ENCODE measurements around the gene MPRIP. TPM values are rescaled to one million over a fixed set of nuclear protein-coding genes. Genes with fewer than 3 reads are reported as not detected.

MPRIP gene
- total RNA-seq, 1 donor from 2014 or later, result 392 TPM

- no peak for DNase-seq (ENCODE audit: low spot score)
- no peaks in the 10 kb centered on the region for H3K9me3 Mint-ChIP-seq (ENCODE audit: unreplicated experiment)
- peaks cover 18% of the 10 kb centered on the region for H3K36me3 Mint-ChIP-seq (ENCODE audit: low read depth, unreplicated experiment)
- TF ChIP-seq, protein P1, sequence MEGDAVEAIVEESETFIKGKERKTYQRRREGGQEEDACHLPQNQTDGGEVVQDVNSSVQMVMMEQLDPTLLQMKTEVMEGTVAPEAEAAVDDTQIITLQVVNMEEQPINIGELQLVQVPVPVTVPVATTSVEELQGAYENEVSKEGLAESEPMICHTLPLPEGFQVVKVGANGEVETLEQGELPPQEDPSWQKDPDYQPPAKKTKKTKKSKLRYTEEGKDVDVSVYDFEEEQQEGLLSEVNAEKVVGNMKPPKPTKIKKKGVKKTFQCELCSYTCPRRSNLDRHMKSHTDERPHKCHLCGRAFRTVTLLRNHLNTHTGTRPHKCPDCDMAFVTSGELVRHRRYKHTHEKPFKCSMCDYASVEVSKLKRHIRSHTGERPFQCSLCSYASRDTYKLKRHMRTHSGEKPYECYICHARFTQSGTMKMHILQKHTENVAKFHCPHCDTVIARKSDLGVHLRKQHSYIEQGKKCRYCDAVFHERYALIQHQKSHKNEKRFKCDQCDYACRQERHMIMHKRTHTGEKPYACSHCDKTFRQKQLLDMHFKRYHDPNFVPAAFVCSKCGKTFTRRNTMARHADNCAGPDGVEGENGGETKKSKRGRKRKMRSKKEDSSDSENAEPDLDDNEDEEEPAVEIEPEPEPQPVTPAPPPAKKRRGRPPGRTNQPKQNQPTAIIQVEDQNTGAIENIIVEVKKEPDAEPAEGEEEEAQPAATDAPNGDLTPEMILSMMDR (IDR thresholded peaks at IDR 0.05; ENCODE audit: unreplicated experiment), result no peak
- H3K4me3 Mint-ChIP-seq (ENCODE audit: unreplicated experiment), result no peak overlapping the region
- no peak overlapping the region for H3K27ac Mint-ChIP-seq (ENCODE audit: unreplicated experiment)
- H3K4me1 Mint-ChIP-seq (ENCODE audit: unreplicated experiment), result peaks cover 42% of the 10 kb centered on the region
- H3K27me3 Mint-ChIP-seq (ENCODE audit: unreplicated experiment), result peaks cover 5% of the 10 kb centered on the region
Observed at GRCh38 chr17:17186551-17187505, 144.6 kb downstream of the MPRIP start.

DNA sequence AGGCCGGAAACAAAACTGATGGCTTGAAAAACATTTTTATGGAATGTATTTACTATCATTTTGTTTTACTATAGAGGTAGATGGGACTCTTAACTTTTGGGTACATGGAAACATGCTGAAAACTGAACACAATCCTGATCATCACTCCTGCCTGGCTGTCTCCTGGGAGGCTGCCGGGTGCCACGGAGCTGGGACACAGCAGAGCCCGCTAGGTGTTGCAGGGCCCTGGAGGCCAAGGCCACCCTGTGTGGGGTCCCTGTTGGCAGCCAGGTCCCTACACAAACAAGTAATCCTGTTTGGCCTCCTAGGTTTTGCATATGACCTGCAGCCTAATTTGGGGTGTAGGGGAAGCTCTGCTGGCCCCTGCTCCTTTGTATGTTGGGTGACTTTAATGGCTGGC is 146.3 kb downstream of the MPRIP start:
- DNase-seq (ENCODE audit: low spot score), result no peak
- Mint-ChIP-seq H3K27ac (ENCODE audit: unreplicated experiment) (no peak overlapping the region), H3K4me3 (ENCODE audit: unreplicated experiment) (no peak overlapping the region), H3K36me3 (ENCODE audit: low read depth, unreplicated experiment) (peaks cover 12% of the 10 kb centered on the region), H3K9me3 (ENCODE audit: unreplicated experiment) (no peaks in the 10 kb centered on the region), H3K27me3 (ENCODE audit: unreplicated experiment) (peaks cover 5% of the 10 kb centered on the region), H3K4me1 (ENCODE audit: unreplicated experiment) (peaks cover 38% of the 10 kb centered on the region)
- TF ChIP-seq, protein P1 (IDR thresholded peaks at IDR 0.05; ENCODE audit: unreplicated experiment), result no peak

DNA sequence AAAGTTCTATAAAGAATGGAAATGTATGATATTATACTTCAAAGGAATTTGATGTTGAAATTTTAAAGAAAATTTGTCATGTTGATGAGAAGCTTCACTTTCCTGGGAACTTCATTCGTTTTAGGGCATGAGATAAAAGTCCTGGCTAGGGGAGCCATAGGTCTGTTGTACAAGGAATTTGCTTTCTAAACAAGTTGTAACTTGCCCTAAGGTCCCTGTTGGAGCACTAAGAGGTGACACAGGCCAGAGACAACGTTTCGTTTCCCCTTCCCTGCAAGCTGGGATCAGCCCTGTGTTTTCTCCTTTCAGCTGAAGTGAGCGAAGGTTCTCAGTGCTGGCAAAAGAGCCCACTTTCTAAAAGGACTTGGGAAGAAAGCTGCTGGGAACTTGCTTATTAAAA is 147.3 kb downstream of the MPRIP start:
- H3K27ac Mint-ChIP-seq (ENCODE audit: unreplicated experiment), result no peak overlapping the region

DNA sequence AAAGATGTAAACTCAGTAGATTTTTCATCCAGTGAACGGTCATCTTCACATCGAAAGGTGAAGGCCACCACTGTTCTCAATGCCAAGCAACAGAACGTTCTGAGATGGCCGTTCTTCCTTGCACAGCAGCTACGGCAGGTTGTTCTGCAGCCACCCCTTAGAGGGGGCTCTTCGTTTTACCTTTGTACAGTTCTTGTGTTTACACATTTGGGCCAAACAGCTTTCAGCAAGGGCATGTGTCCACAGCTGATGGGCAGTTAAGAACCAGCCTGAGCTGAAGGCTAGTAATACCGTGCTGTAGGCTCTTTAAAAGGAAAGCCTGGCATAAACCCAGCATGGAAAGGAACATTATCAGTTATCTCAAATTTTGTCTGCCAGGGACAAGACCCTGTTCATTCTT is 147.9 kb downstream of the MPRIP start:
- Mint-ChIP-seq H3K4me3 (ENCODE audit: unreplicated experiment) (no peak overlapping the region), H3K27ac (ENCODE audit: unreplicated experiment) (no peak overlapping the region)
- TF ChIP-seq, protein P1 (IDR thresholded peaks at IDR 0.05; ENCODE audit: unreplicated experiment), result no peak

More for the DNA sequence above, 147.3 kb downstream of the MPRIP start:
- H3K4me3 Mint-ChIP-seq (ENCODE audit: unreplicated experiment), result no peak overlapping the region
- DNase-seq (ENCODE audit: low spot score), result no peak
- peaks cover 30% of the 10 kb centered on the region for H3K4me1 Mint-ChIP-seq (ENCODE audit: unreplicated experiment)
- TF ChIP-seq, protein P1 (IDR thresholded peaks at IDR 0.05; ENCODE audit: unreplicated experiment), result no peak
- H3K9me3 Mint-ChIP-seq (ENCODE audit: unreplicated experiment), result no peaks in the 10 kb centered on the region
- H3K27me3 Mint-ChIP-seq (ENCODE audit: unreplicated experiment), result peaks cover 3% of the 10 kb centered on the region
- peaks cover 12% of the 10 kb centered on the region for H3K36me3 Mint-ChIP-seq (ENCODE audit: low read depth, unreplicated experiment)

GRCh38 chr17:17191346-17191792 is 149.1 kb downstream of the MPRIP start:
- H3K27ac Mint-ChIP-seq (ENCODE audit: unreplicated experiment), result no peak overlapping the region
- H3K36me3 Mint-ChIP-seq (ENCODE audit: low read depth, unreplicated experiment), result peaks cover 6% of the 10 kb centered on the region
- no peak for DNase-seq (ENCODE audit: low spot score)
- TF ChIP-seq, protein P1 (IDR thresholded peaks at IDR 0.05; ENCODE audit: unreplicated experiment), result no peak
- no peak overlapping the region for H3K4me3 Mint-ChIP-seq (ENCODE audit: unreplicated experiment)
- no peaks in the 10 kb centered on the region for H3K9me3 Mint-ChIP-seq (ENCODE audit: unreplicated experiment)
- H3K4me1 Mint-ChIP-seq (ENCODE audit: unreplicated experiment), result peaks cover 12% of the 10 kb centered on the region
- peaks cover 2% of the 10 kb centered on the region for H3K27me3 Mint-ChIP-seq (ENCODE audit: unreplicated experiment)

More for the DNA sequence above, 147.9 kb downstream of the MPRIP start:
- Mint-ChIP-seq H3K27me3 (ENCODE audit: unreplicated experiment) (peaks cover 2% of the 10 kb centered on the region), H3K4me1 (ENCODE audit: unreplicated experiment) (peaks cover 24% of the 10 kb centered on the region), H3K9me3 (ENCODE audit: unreplicated experiment) (no peaks in the 10 kb centered on the region), H3K36me3 (ENCODE audit: low read depth, unreplicated experiment) (peaks cover 12% of the 10 kb centered on the region)
- no peak for DNase-seq (ENCODE audit: low spot score)
